Activated effector memory CD4-positive, alpha-beta T cell treated with Interleukin-2 at 50 U/mL for 16 hours (primary cell): Measurements from ENCODE around the gene ZNF680.
"Not testable (repeated sequence)": the region's sequence is repeated elsewhere in the genome, so short reads cannot be mapped to it uniquely, and the experiment has no call there.

Experiments used
- DNase-seq: peaks from one replicate; pipeline ENCODE4 v3.0.0-alpha.2; 2020

ZNF680 gene

DNA sequence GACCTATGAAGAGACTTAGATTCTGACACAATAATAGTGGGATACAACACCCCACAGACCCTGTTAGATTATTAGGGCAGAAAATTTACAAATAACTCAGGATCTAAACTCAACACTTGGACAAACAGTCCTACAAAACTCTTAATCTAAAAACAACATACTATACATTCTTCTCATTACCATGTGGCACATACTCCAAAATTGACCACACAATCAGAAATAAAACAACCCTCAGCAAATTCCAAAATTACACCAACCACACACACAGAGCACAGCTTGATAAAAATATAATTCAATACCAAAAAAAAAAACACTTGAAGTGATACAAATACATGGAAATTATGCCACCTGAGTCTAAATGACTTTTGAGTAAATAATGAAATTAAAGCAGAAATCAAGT lies 7.8 kb downstream of the ZNF680 start:
- DNase-seq, result no peak

DNA sequence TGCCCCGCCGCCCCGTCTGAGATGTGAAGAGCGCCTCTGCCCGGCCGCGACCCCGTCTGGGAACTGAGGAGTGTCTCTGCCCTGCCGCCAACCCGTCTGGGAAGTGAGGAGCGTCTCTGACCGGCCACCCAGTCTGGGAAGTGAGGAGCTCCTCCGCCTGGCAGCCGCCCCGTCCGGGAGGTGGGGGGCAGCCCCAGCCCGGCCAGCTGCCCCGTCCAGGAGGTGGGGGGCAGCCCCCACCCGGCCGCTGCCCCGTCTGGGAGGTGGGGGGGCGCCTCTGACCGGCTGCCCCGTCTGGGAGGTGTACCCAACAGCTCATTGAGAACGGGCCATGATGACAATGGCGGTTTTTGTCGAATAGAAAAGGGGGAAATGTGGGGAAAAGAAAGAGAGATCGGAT lies 8.7 kb downstream of the ZNF680 start:
- not testable (repeated sequence) for DNase-seq

DNA sequence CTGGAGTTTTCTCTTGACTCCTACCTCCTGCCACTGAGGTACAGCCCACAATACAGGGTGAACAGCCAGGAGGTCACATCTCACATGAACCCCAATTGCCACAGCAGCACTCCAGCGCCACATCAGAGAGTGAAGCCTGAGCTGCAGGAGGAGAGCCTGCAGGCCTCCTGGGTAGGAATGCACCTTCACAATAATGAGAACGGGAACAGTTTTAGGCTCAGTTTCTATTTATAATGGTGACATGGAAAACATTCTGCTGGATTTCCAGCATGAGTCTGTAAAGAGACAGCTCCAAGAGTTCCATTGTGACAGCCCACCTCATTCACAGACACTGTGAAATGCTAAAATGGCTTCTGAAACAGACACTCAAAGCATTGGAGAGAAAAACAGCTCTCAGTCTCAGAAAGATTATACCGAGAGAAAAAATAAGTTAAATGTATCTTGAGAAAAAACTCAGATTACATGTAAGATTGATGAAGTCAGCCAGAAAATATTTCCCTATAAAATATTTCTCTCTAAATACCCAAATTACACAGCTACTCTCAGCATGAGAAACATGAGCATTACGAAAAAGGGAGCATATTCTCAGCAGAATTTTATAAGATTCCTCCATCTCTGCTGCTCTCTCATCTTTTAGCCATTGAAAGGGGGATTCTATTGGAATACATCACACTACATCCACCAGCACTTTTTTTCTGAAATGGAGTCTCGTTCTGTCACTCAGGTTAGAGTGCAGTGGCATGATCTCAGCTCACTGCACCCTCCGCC lies 11.3 kb downstream of the ZNF680 start:
- DNase-seq, result no peak

DNA sequence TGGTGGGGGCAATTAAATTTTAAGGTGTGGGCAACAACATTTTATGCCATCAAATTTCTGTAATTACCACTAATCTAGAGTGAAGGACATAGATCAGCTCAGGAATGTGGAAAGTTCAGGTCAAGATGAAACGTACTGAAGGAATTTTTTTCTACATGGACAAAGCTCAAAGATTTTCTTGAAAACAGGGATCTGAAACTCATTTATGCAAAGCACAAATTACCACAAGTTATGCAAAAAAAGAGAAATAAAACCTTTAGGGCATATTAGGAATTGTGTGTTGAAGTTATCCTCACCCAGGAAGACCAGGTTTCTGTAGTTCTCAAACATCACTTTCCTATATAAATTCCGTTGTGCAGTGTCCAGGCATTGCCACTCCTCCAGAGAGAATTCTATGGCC lies 18.9 kb downstream of the ZNF680 start:
- no peak for DNase-seq

DNA sequence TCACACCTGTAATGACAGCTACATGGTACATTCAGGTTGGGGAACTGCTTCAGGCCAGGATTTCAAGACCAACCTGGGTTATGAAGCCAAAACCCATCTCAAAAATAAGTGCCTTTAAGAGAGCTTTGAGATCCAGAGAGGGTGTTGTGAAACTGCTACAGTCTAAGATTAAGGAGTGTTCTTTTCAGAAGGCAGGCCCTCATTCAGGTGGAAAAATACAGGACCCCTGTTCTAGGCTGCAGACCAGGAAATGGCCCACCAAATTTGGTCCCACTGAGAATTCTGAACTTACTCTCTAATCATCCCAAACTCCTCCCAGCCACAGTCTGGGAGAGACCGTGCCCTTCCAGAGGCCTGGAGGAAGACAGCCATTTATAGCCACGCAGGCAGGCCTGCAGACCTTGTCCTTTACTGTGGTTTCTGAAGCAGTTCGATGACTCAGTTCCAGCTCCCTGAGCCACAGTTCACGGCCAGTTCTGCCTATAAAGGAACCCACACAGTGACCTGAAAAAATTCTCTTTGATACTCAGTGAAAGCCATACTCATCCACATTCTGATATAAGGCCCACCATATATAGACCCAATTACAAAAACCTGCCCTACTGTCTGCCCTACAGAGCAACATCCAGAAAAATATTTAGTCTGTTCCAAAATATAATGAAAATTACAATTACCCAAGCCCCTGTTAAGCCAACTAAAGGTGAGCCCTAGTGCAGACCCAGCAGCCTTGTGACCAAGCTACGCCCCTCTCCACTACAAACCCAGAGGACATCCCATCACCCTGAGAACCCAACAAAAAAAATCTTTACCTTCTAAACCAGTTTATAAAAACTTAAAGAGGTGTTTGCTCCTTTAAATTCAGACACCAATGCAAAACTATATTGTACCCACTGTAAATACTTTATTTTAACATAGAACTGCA lies 21.2 kb downstream of the ZNF680 start:
- DNase-seq, result no peak

DNA sequence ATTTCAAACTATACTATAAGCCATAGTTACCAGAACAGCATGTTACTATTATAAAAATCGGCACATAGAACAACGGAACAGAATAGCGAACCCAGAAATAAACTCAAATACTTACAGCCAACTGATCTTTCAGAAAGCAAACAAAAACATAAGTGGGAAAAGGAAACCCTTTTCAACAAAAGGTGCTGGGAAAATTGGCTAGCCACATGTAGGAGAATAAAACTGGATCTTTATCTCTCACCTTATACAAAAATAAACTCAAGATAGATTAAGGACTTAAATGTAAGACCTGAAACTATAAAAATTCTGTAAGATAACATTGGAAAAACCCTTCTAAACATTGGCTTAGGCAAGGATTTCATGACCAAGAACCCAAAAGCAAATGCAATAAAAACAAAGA lies 29.1 kb downstream of the ZNF680 start:
- no peak for DNase-seq

DNA sequence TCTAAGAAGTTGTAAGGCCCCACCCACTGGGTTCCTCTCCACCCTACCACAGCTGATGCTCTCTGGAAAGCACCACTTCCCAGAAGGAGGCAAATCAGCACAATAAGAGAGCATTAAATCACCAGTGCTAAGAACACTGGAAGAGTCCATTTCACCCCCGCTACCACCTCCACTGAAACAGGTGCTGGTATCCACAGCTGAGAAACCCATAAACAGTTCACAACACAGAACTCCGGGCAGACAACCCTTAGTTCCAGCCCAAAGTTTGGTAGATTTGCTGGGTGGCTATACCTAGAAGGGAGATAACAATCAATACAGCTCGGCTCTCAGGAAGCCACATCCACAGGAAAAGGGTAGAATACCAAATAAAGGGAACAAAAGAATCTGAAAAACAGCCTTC lies 34.1 kb downstream of the ZNF680 start:
- no peak for DNase-seq

DNA sequence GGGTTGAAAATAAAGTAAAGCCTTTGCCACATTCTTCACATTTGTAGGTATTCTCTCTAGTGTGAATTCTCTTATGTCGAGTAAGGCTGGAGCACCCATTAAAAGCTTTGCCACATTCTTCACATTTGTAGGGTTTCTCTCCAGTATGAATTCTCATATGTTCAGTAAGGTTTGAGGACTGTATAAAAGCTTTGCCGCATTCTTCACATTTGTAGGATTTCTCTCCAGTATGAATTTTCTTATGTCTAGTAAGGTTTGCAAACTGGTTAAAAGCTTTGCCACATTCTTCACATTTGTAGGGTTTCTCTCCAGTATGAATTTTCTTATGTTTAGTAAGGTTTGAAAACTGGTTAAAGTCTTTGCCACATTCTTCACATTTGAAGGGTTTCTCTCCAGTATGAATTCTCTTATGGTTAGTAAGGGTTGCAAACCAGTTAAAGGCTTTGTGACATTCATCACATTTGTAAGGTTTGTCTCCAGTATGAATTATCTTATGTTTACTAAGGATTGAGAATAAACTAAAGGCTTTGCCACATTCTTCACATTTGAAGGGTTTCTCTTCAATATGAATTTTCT lies 41.4 kb downstream of the ZNF680 start:
- DNase-seq, result no peak

DNA sequence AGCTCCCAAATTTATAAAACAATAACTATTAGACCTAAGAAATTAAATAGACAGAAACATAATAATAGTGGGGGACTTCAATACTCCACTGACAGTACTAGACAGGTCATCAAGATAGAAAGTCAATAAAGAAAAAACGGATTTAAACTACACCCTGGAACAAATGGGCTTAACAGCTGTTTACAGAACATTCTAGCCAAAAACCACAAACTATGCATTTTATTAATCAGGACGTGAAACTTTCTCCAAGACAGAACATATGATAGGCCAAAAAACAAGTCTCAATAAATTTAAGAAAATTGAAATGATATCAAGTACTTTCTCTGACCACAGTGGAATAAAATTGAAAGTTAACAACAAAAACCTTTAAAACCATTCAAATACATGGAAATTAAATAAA lies 46.4 kb downstream of the ZNF680 start:
- DNase-seq, result no peak

DNA sequence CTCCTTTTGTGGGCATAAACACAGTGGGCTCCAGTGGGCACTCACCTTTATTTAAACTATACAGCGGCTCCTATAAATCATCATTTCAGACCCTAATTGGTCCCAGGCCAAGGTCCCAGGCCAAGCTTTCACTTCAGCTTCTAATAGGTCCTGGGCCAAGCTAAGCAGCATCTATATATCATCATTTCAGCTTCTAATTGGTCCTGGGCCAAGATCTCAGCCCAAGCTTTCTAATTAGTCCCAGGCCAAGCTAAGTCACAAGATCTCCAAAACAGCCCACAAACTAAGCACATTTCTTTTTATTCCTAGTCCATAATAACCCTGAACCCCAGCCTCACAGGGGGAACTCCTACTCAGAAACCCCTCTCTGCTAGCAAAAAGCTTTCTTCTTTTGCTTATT lies 47.1 kb downstream of the ZNF680 start:
- DNase-seq, result no peak

DNA sequence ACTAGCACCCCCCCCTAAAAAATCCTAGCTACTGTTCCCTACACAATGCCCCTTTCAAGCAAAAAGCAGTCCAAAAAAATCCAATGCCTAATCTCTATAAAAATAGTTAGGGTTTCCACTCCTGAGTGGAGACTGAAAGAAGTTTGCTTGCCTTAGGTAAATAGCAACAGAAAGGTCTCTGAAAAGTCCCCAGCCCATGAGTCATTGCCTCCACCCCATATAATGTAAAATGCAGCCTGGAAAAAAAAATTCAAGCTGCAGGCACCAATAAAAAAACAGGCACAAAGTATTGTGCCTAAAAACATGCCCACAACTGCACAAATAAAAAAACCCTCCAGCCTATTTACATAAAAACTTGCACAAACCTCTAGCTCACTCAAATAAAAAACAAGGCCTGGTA lies 47.5 kb downstream of the ZNF680 start:
- no peak for DNase-seq

DNA sequence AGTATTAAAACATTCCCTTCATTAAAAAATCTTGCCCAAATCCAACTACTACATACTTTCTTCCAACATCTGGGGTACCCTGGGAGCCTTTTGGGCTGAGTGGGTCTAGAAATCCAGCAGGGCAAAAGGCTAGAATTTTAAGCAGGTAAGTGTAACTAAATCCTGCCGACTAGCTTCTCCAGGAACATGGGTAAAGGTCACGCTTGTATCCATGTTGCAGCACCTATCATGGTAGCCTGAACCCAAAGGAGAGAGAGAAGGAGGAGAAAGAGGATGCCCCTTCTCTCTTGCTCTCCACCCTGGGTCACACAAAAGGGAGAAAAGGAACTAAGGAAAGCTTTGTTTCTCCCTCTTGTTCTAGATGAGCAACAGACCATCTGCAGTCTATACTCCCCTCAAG lies 53.3 kb downstream of the ZNF680 start:
- no peak for DNase-seq

DNA sequence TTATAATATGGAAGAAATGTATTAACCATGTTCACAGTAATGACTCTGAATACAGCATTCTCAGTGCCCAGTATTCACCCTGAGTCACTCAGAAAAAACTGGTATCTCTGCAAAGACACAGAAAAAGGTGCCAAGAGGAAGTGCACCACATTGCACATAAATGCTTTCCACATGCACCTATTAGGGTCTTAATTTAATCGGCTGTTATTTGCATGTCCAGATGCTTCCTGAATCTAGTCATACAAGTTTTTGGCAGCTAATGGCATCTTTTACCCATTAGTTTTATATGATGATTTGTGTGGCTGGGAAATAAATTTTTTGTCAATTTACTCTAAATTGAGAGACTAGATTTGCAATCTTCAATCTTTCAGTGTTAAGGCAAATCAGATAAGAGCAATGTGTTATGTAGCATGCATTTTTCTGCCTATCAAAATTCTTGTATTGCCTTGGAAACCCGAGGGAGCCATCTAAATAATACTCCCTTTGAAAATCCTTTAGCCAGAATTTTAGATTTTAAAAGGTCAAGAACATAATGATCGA lies 58.2 kb downstream of the ZNF680 start:
- no peak for DNase-seq

DNA sequence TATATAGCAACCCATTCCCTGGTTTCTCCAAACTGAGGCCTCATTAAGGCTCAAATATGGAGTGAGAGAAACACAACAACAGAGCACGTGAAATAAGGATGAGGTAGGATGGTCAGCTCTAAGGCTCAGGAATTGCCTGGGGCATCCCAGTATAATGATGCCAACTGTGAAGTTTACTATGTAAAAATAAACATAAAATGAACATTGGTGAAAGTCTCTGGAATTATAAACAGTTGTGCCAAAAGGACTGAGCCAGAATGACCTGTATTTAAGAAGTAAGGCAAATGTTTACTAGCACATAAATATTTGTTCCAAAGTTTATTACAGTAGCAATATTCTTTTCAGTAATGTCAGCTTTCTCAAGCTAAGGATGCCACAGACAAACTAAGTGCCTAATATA lies 64.6 kb downstream of the ZNF680 start:
- no peak for DNase-seq

DNA sequence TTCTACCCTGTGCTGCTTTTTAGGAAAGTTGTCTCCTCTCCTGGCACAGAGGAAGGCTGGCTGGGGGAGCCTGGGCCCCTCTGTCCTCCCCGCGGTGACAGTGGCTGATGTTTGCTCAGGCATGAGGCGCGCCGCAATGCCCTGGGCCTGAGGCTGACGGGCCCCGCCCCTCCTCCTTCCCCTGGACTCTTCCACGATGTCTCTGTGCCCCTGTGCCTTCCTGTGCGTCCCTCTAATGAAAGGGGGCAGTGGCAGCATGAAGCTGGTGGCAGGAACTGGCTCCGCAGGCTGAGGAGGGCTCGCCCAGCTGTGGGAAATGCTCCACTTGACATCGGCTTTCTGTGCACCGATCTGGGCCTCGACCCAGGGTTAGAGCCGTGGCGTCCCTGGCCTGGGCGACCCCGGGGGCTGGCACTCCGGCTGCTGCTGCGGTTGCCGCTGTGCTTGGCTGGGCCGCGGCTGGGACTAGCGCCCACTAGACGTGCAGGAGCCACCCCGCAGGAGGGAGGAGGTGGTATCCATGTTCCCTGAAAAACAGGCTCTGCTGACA lies 67.9 kb downstream of the ZNF680 start:
- no peak for DNase-seq

DNA sequence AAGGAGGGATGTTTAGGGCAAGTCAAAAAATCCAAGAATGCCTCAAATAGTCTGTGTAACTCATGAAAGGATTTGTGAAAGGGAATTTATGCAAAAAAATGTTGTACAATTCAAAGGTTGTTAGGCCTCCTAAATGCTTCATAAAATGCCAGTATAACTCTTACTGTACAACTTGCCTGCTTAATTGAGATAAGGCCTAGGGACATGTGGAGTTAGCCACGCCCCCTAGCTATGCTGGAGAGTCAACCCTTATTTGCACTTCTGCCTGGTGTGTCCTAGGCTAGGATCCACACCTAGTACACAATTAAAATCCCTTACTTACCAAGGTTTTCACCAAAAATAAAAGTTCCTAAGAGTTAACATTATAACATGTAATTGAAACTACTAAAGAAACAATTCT lies 77.2 kb downstream of the ZNF680 start:
- no peak for DNase-seq
